ENCODE measurements around the gene C4orf51.

Gene C4orf51

DNA sequence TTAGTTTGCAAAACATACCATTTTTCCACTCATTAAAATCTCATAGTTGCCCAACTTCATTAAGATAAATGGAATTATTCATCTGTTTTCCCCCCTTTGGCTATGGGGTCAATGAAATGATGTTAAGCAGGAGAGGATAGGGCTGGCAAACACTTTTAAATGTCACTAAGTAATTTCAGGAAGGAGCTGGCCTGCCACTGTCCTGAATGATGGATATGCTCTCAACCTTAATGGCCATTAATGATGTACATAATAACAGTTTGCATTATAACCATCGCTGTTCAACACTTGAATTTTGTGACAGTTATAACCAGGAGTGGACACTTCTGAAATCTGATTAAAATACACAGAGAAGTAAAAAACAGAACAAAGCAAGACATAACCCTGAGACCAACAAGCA, 77.2 kb downstream of the C4orf51 start:
- no peak for TF ChIP-seq ZNF274 (IDR thresholded peaks at IDR 0.05; ENCODE audit: low read depth, low read length)
- no peak overlapping the region for H3K4me3 ChIP-seq (ENCODE audit: low read length)

DNA sequence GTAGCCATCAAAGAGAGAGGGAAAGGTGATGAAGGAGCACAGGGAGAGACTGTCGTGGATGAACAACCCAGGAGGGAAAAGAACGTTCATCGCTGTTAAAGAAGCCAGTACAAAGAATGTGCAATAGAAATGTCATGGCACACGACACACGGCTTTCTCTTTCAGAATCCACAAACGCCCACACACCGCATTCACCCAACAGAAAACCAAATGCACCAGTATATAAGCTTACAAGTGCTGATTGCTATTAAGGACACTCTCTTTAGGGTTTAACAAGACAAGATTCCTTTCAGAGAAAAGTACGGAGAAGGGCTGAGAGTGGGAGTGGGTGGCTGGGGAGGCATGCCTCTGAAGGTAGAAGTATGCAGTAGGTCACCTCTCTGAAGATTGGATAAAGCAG, 80.2 kb downstream of the C4orf51 start:
- no peak for TF ChIP-seq ZNF274 (IDR thresholded peaks at IDR 0.05; ENCODE audit: low read depth, low read length)
- H3K4me3 ChIP-seq (ENCODE audit: low read length), result no peak overlapping the region

DNA sequence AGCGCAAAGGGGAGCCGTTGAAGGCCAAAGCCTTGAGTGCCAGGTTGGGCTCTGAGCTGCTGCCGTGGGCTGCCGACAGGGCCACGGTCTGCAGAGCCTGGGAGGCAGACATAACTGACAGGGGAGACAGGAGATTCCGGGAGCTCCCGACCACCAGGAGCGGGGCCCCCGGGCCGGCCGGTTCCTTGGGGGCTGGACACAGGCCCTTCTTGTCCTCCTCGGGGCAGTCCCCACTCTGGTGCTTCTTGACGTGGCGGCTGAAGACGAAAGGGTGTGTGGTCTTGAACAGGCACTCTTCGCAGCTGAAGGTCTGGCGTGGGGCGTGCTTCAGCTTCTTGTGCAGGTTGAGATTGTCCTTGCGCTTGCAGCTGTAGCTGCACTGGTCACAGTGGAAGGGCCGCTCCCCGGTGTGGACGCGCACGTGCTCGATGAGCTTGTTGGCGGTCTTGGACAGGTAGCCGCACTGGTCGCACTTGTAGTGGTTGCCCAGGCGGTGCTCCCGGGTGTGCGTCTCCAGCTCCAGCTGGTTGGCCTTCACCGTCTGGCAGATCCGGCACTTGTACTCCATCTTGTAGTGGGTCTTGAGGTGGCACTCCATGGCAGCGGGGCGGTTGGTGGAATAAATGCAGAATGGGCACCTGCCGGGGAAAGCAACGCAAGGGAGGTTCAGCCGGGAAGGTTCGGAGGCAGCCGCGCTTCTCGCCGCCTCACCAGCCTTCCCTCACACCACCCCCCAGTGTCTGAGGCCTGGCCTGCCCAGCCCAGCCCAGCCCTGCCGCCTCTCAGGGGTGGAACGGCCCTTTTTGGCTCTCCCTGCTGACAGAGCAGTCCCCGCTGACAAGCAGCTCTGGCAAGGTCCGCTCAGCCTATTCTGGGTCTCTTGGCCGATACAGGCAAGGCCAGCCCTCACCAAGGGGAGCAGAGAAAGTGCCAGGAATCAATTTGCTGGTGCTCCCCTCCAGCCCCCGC, 81.3 kb downstream of the C4orf51 start:
- TF ChIP-seq ZNF274 (IDR thresholded peaks at IDR 0.05; ENCODE audit: low read depth, low read length), result no peak

DNA sequence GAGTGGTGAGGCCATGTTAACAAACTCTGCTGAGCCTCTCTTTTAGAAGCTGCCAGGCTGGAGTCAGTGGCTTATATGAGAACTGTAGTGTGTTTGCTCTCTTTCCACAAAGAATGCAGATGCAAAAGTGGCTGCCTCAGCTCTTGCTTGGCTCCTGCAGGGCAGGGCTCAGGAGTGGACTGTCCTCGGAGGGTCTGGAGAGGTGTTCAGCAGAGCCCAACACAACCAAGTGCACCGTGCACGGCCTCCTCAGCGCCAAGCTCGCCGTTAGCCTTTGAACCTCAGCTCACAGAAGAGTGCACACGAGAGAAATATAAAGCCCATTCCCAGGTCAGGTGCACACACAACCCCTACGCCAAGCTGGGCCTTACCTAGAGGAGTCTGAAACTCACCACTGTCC, 82.8 kb downstream of the C4orf51 start:
- no peak overlapping the region for H3K4me3 ChIP-seq (ENCODE audit: low read length)
- no peak for TF ChIP-seq ZNF274 (IDR thresholded peaks at IDR 0.05; ENCODE audit: low read depth, low read length)

More for the DNA sequence above, 81.3 kb downstream of the C4orf51 start:
- H3K4me3 ChIP-seq (ENCODE audit: low read length), result no peak overlapping the region

DNA sequence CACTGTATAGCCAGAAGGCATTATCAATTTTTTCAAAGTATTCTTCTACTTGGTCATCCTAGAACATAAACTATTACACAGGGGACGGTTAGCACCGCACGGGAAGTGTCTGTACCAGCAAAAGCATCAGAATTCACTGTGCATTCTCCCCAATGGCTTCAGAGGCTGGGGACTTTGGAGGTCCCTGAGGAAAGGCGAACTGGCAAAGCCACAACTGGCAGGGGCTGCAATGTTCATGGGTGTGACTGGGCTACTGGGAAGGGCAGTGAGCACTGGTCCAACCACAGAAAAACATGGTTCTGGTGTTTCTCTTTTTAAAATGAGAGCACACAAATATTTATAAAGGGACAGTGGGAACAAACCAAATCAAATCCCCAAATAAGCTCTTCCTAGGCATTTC, 83.5 kb downstream of the C4orf51 start:
- no peak for TF ChIP-seq ZNF274 (IDR thresholded peaks at IDR 0.05; ENCODE audit: low read depth, low read length)
- no peak overlapping the region for H3K4me3 ChIP-seq (ENCODE audit: low read length)

DNA sequence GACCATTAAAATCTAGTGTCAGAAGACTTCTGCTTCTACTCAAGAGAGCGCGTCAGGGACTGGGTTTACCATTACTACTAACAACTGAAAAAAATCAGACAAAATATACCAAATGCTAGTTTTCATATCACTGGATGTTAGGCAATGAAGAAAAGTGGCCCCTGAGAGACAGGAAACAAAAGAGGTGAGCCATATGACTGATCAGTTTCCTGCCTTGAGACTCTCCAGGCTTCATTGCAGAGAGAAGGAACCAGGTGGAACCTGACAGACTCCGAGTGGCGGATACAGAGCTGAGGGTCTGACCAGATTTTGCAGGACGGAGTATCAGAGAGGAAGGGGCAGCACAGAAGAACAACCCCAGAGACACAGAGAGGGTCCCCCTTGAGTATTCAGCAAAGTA, 86.3 kb downstream of the C4orf51 start:
- no peak for TF ChIP-seq ZNF274 (IDR thresholded peaks at IDR 0.05; ENCODE audit: low read depth, low read length)
- H3K4me3 ChIP-seq (ENCODE audit: low read length), result no peak overlapping the region

DNA sequence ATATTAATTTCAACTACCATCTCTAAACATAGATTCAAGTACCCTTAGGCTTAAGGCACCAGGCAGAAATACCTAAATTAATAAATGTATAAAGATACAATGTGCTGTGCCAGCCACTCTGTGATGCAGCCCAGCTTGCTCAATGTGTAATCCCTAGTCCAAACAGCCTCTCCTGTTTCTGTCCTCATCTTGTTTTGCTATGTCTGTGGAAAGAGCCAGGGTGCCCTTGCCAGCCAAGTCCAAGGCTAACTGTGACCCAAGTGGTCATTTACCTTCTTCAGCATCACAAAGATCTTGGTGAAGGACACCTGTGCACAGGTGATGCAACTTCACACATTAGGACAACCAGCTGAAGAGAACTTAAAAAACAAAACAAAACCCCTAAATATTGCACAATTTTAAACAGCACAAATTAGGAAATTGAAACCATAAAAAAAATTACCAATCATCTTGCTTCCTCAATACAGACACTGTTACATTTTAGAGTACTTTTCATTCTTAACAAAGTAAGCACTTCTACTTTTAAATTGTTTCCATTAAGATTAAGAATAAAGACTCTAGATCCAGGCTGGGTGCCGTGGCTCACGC, 89.6 kb downstream of the C4orf51 start:
- H3K4me3 ChIP-seq (ENCODE audit: low read length), result no peak overlapping the region
- no peak for TF ChIP-seq ZNF274 (IDR thresholded peaks at IDR 0.05; ENCODE audit: low read depth, low read length)

DNA sequence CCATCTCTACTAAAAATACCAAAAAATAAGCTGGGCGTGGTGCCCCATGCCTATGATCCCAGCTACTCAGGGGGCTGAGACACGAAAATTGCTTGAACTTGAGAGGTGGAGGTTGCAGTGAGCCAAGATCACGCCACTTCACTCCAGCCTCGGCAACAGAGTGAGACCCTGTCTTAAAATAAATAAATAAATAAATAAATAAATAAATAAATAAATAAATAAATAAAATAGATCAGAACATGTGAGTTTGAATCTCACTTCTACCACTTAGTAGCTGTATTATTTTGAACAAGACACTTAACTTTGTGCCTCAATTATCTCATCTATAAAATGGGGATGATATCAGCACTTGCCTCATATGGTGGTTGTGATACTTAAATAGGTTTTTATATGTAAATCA, 90.2 kb downstream of the C4orf51 start:
- TF ChIP-seq ZNF274 (IDR thresholded peaks at IDR 0.05; ENCODE audit: low read depth, low read length), result no peak
- H3K4me3 ChIP-seq (ENCODE audit: low read length), result no peak overlapping the region

DNA sequence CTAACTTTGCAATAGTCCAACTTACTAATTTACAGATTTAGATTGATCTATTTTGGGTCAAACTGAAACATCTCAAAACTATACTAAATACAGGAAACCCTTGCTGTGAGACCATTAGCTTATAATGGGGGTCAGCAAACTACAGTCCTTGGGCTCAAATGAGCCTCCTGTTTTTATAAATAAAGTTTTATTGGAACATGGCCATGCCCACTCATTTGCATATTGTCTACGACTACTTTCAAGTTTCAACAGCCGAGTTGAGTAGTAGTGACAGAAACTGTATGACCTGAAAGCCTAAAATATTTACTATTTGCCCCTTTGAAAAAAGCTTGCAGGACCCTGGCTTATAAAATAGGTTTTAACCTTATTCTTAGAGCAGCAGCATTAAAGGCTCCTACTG, 92.4 kb downstream of the C4orf51 start:
- TF ChIP-seq ZNF274 (IDR thresholded peaks at IDR 0.05; ENCODE audit: low read depth, low read length), result no peak
- no peak overlapping the region for H3K4me3 ChIP-seq (ENCODE audit: low read length)

DNA sequence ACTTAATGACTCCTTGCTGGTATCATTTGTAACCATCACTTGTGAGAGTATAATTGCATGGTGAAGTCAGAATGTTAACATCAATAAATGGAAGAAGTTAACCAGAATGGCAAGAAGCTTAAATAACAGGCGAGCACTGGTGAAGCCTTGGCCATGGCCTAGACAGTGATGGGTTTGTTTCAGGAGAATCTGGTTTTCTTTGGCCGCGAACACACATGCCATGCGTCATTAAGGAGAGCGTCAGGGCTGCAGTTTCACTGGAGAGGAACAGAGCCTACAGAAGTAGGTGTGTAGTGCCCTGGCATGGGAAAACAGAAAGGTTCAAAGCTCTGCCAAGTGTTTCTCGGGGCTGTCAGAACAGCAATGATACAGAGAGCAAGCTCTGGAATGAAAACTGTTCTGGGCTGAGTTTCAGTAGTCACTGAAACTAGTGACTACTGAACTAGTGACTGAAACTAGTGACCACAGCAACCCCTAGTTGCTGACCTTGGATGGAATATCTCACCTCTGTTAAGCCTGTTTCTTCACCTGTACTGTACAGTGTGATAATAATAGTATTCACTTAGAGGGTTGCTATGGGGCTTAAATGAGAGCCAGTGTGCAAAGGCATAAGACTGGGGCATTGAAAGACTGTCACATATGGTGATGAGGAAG, 93.8 kb downstream of the C4orf51 start:
- H3K4me3 ChIP-seq (ENCODE audit: low read length), result no peak overlapping the region; the same call in 1 of the 2 replicates
- no peak for TF ChIP-seq ZNF274 (IDR thresholded peaks at IDR 0.05; ENCODE audit: low read depth, low read length)

DNA sequence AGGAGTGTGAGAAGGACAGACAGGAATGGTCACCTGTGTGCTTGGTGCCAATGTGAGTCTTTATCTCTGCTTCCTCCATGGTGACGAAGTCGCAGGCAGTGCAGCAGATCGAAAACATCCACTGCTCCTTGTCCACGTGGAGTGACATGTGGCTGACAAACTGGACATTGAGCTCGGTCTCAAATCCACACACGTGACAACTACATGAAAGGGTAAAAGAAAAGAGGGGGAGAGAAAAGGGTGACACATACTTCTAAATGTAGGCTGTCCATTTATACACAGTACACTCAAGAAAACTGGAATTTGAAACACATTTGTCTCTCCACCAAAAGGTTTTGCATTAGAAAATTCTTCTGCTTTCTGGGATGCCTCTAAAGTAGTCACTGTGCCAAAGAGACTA, 94.5 kb downstream of the C4orf51 start:
- H3K4me3 ChIP-seq (ENCODE audit: low read length), result no peak overlapping the region; the same call in 1 of the 2 replicates
- no peak for TF ChIP-seq ZNF274 (IDR thresholded peaks at IDR 0.05; ENCODE audit: low read depth, low read length)

DNA sequence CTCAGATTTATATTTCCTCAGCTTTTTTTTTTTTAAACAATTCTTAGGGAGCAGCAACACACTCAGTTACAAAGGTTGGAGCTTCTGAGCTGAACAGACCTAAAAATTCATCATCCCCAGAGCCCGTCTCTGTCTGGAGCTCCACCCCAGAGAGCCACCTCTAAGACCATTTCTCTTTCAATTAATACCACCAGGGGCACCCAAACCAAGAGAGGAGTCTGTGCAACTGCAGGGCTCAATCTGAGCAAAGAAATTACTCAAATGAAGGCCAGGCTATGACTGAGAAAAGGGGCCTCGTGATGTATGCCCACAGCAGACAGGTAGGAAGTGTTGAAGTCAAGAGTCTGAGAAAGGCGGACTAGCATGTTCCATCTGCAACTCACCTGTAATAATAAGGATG, 95.5 kb downstream of the C4orf51 start:
- H3K4me3 ChIP-seq (ENCODE audit: low read length), result no peak overlapping the region

DNA sequence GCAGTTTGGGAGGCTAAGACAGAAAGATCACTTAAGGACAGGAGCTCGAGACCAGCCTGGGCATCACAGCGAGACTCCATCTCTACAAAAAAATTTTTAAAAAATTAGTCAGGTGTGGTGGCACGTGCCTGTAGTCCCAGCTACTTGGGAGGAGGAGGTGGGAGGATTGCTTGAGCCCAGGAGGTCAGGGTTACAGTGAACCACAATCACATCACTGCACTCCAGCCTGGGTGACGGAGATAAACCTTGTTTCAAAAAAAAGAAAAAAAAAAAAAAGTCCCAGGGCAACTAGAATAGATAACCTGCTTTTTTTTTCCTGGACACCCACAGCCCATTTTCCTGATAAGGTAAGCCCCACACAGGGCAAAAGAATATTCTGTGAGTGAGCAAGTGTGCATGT, 96.3 kb downstream of the C4orf51 start:
- no peak overlapping the region for H3K4me3 ChIP-seq (ENCODE audit: low read length)
- TF ChIP-seq ZNF274 (IDR thresholded peaks at IDR 0.05; ENCODE audit: low read depth, low read length), result no peak

More for the DNA sequence above, 95.5 kb downstream of the C4orf51 start:
- no peak for TF ChIP-seq ZNF274 (IDR thresholded peaks at IDR 0.05; ENCODE audit: low read depth, low read length)

DNA sequence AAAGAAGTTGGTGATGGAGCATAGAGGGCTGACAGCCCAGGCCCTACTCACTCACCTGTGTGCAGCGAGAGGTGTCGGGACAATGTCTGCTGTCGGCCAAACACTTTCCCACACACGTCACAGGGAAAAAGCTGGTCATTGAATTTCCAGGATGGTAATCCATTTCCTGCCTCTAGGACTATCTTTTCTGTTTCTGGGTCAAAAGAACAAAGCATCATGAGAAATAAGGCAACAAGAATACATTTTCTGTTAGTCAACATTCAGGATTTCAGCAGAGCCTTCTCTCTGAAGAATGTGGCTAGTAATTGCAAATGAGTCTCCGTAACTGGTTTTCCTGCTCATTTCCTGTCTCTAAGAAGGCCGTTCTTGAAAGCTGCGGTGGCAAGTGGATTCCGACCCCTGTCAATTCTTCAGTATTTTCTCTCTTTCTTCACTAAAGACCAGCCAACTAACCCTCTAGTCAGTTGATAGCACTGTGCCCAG, 99.4 kb downstream of the C4orf51 start:
- no peak overlapping the region for H3K4me3 ChIP-seq (ENCODE audit: low read length)
- TF ChIP-seq ZNF274 (IDR thresholded peaks at IDR 0.05; ENCODE audit: low read depth, low read length), result no peak

All from GM08714 (cell line).